GM23338 (cell line): Measurements from ENCODE around the gene SFTPB. TPM values are rescaled to one million over a fixed set of nuclear protein-coding genes. Genes with fewer than 3 reads are reported as not detected.

Experiments
- ATAC-seq: fragments of 200-7000 bp; cut with Tn5 transposase; 3 replicates; pipeline ENCODE4 v1.9.1; 2020
- DNase-seq: peaks from one replicate; pipeline ENCODE4 v3.0.0-alpha.2; 2015; ENCODE audit warnings: low spot score
- H2AFZ ChIP-seq: fragments of 200-600 bp; sonication (generic); 2 replicates; pipeline ENCODE4 v1.8.0; 2016; ENCODE audit warnings: antibody characterized with exemption, mild to moderate bottlenecking, moderate library complexity
- H3F3A ChIP-seq: fragments of 200-600 bp; sonication (generic); replicated peaks from 2 replicates; pipeline ENCODE4 v1.8.0; 2017; ENCODE audit warnings: antibody characterized with exemption, mixed run types, low read depth
- H3K27ac ChIP-seq: fragments of 200-600 bp; sonication (generic); 2 replicates; pipeline ENCODE4 v1.6.1; 2016; ENCODE audit warnings: low read depth
- H3K27me3 ChIP-seq: fragments of 200-600 bp; sonication (generic); 2 replicates; pipeline ENCODE4 v1.8.0; 2016; ENCODE audit warnings: mild to moderate bottlenecking, mixed run types, moderate library complexity; ENCODE audit not compliant: insufficient read depth
- H3K36me3 ChIP-seq: fragments of 200-600 bp; sonication (generic); 2 replicates; pipeline ENCODE4 v1.8.0; 2016; ENCODE audit warnings: mild to moderate bottlenecking; ENCODE audit not compliant: insufficient read depth
- H3K4me1 ChIP-seq: fragments of 200-600 bp; sonication (generic); 2 replicates; pipeline ENCODE4 v1.8.0; 2016; ENCODE audit warnings: mild to moderate bottlenecking, moderate library complexity; ENCODE audit not compliant: insufficient read depth
- H3K4me2 ChIP-seq: fragments of 200-600 bp; sonication (generic); 2 replicates; pipeline ENCODE4 v1.7.1; 2017; ENCODE audit warnings: mixed run types
- H3K4me3 ChIP-seq: fragments of 200-600 bp; sonication (generic); 2 replicates; pipeline ENCODE4 v1.6.1; 2016; ENCODE audit warnings: mixed run types
- H3K79me2 ChIP-seq: fragments of 200-600 bp; sonication (generic); replicated peaks from 2 replicates; pipeline ENCODE4 v1.8.0; 2017; ENCODE audit warnings: mild to moderate bottlenecking; ENCODE audit not compliant: insufficient read depth
- H3K9me2 ChIP-seq: fragments of 200-600 bp; sonication (generic); 2 replicates; pipeline ENCODE4 v1.8.0; 2017; ENCODE audit not compliant: insufficient read depth
- H4K20me1 ChIP-seq: fragments of 200-600 bp; sonication (generic); replicated peaks from 2 replicates; pipeline ENCODE4 v1.8.0; 2017; ENCODE audit warnings: mild to moderate bottlenecking; ENCODE audit not compliant: insufficient read depth
- H3K27ac Mint-ChIP-seq: 2 replicates; pipeline ENCODE4 v1.8.0; 2020; ENCODE audit warnings: inconsistent platforms, mild to moderate bottlenecking, moderate library complexity, mixed read lengths
- H3K27me3 Mint-ChIP-seq: 3 replicates; pipeline ENCODE4 v1.8.0; 2022; ENCODE audit warnings: low read depth, mild to moderate bottlenecking, moderate library complexity, mixed read lengths, inconsistent platforms; ENCODE audit not compliant: insufficient read depth, poor library complexity
- H3K36me3 Mint-ChIP-seq: 3 replicates; pipeline ENCODE4 v1.8.0; 2021; ENCODE audit warnings: low read depth, mild to moderate bottlenecking, inconsistent platforms, moderate library complexity, mixed read lengths
- H3K4me1 Mint-ChIP-seq: 3 replicates; pipeline ENCODE4 v1.8.0; 2020; ENCODE audit warnings: mild to moderate bottlenecking, inconsistent platforms, mixed read lengths
- H3K4me3 Mint-ChIP-seq: 3 replicates; pipeline ENCODE4 v1.8.0; 2021; ENCODE audit warnings: moderate library complexity, mild to moderate bottlenecking, inconsistent platforms, mixed read lengths
- H3K9me3 Mint-ChIP-seq: 3 replicates; pipeline ENCODE4 v1.8.0; 2020; ENCODE audit warnings: moderate library complexity, mild to moderate bottlenecking, inconsistent platforms, mixed read lengths
- CREB1 ChIP-seq: fragments of 250-450 bp; sonication (Bioruptor Pico); IDR thresholded peaks from 2 replicates; pipeline ENCODE4 v1.5.0; 2020; ENCODE audit warnings: low read depth, mild to moderate bottlenecking, moderate library complexity
- CTCF ChIP-seq, 2 experiments: fragments of 200-600 bp in 1 of 2; sonication (generic) in 1 of 2; conservative IDR thresholded peaks; 2 replicates each; pipeline versions ENCODE4 v1.5.1 to v1.6.1; 2016 to 2017; ENCODE audit warnings: antibody characterized with exemption in 2 of 2, low read depth in 2 of 2, mild to moderate bottlenecking in 2 of 2, moderate library complexity in 1 of 2
- ETS1 ChIP-seq: IDR thresholded peaks from 2 replicates; pipeline ENCODE4 v1.6.1; 2016; ENCODE audit warnings: antibody characterized with exemption
- EZH2 ChIP-seq: fragments of 200-600 bp; sonication (generic); IDR thresholded peaks from one replicate; pipeline ENCODE4 v1.8.0; 2017; ENCODE audit warnings: antibody characterized with exemption, mild to moderate bottlenecking, low read depth; ENCODE audit not compliant: unreplicated experiment
- EZH2phosphoT487 ChIP-seq: fragments of 200-600 bp; sonication (generic); IDR thresholded peaks from one replicate; pipeline ENCODE4 v1.8.1; 2018; ENCODE audit warnings: antibody characterized with exemption; ENCODE audit not compliant: unreplicated experiment
- JUNB ChIP-seq: IDR thresholded peaks from one replicate; pipeline ENCODE4 v1.6.1; 2016; ENCODE audit warnings: antibody characterized with exemption; ENCODE audit not compliant: unreplicated experiment
- NANOG ChIP-seq: IDR thresholded peaks from 2 replicates; pipeline ENCODE4 v1.6.1; 2016; ENCODE audit warnings: antibody characterized with exemption, borderline replicate concordance
- POLR2AphosphoS5 ChIP-seq: IDR thresholded peaks from 2 replicates; pipeline ENCODE4 v1.6.1; 2016; ENCODE audit warnings: antibody characterized with exemption, low read depth
- REST ChIP-seq: IDR thresholded peaks from one replicate; pipeline ENCODE4 v1.6.1; 2018; ENCODE audit warnings: antibody characterized with exemption; ENCODE audit not compliant: unreplicated experiment
- STAT1 ChIP-seq: IDR thresholded peaks from one replicate; pipeline ENCODE4 v1.6.1; 2016; ENCODE audit warnings: antibody characterized with exemption; ENCODE audit not compliant: unreplicated experiment
- ZNF114 ChIP-seq: fragments of 250-450 bp; sonication (Bioruptor Pico); IDR thresholded peaks from 2 replicates; pipeline ENCODE4 v1.5.0; 2020; ENCODE audit warnings: mild to moderate bottlenecking, moderate library complexity
- ZNF331 ChIP-seq: fragments of 250-450 bp; sonication (Bioruptor Pico); IDR thresholded peaks from 2 replicates; pipeline ENCODE4 v1.5.0; 2020; ENCODE audit warnings: low read depth, mild to moderate bottlenecking, moderate library complexity
- ZNF462 ChIP-seq: fragments of 250-450 bp; sonication (Bioruptor Pico); IDR thresholded peaks from 2 replicates; pipeline ENCODE4 v1.5.0; 2020; ENCODE audit warnings: mild to moderate bottlenecking, moderate library complexity
- polyA plus RNA-seq: library from polyadenylated mRNA; unstranded; fragments of >200 nt; fragmentation: Nextera tagmentation; extraction: Ambion mirVana; gene quantifications from 2 replicates; pipeline ENCODE4 v1.2.1, GENCODE V29; 2016
- total RNA-seq: library from RNA; depleted of rRNA; stranded (reverse); fragments of >200 nt; shearing (Covaris generic); gene quantifications from 2 replicates; pipeline ENCODE4 v1.2.3, GENCODE V29; 2014

SFTPB gene
- total and polyA plus RNA-seq, 2 experiments from 2014 or later: 0.06 TPM; not detected in 1

GRCh38 chr2:85660725-85661124 lies 7.3 kb downstream of the SFTPB start:
- no peak for TF ChIP-seq CTCF (conservative IDR thresholded peaks at IDR 0.05; ENCODE audit: low read depth in 2 of 2)
- TF ChIP-seq STAT1: no peak
- TF ChIP-seq ZNF462 (CRISPR knock-in tag): no peak
- no peak for TF ChIP-seq REST
- TF ChIP-seq ZNF331 (CRISPR knock-in tag): no peak
- TF ChIP-seq ETS1: no peak
- TF ChIP-seq EZH2: no peak
- no peak for TF ChIP-seq CREB1 (CRISPR knock-in tag)
- TF ChIP-seq JUNB: no peak
- TF ChIP-seq EZH2phosphoT487: no peak
- no peak for TF ChIP-seq NANOG
- TF ChIP-seq ZNF114 (CRISPR knock-in tag): no peak
- no peak for TF ChIP-seq POLR2AphosphoS5
- Mint-ChIP-seq H3K27ac (no peak overlapping the region), H3K4me3 (no peak overlapping the region), H3K9me3 (no peaks in the 10 kb centered on the region), H3K4me1 (no peaks in the 10 kb centered on the region), H3K27me3 (peaks cover 13% of the 10 kb centered on the region), H3K36me3 (peaks cover 8% of the 10 kb centered on the region; the same call in 1 of the 3 replicates)
- Histone ChIP-seq H3K4me3 (no peak overlapping the region), H3F3A (no peaks in the 10 kb centered on the region), H3K9me2 (no peaks in the 10 kb centered on the region), H2AFZ (no peak overlapping the region), H3K36me3 (0 out of 2 replicates have a peak, but pooled peaks cover 3% of the 10 kb centered on the region), H3K27me3 (no peaks in the 10 kb centered on the region), H3K4me2 (no peak overlapping the region), H3K79me2 (no peaks in the 10 kb centered on the region), H3K4me1 (no peaks in the 10 kb centered on the region), H4K20me1 (no peaks in the 10 kb centered on the region), H3K27ac (no peak overlapping the region)
- DNase-seq (no peak), ATAC-seq (no peak)
